MM.1S (cell line): ENCODE measurements around the gene CHD2.
"Not testable (repeated sequence)": the region's sequence is repeated elsewhere in the genome, so short reads cannot be mapped to it uniquely, and the experiment has no call there.

Experiments used
- DNase-seq: peaks from one replicate; pipeline ENCODE4 v3.0.0-alpha.2; 2015
- H2AFZ ChIP-seq: fragments of 300-600 bp; sonication (generic); 2 replicates; pipeline ENCODE4 v1.6.0; 2016; ENCODE audit warnings: antibody characterized with exemption, low read length
- H3F3A ChIP-seq: fragments of 300-600 bp; sonication (generic); 2 replicates; pipeline ENCODE4 v1.6.1; 2016; ENCODE audit warnings: mild to moderate bottlenecking, antibody characterized with exemption, low read length, moderate library complexity, mixed read lengths; ENCODE audit not compliant: insufficient read depth
- H3K27ac ChIP-seq: fragments of 300-600 bp; sonication (generic); 2 replicates; pipeline ENCODE4 v1.5.1; 2016; ENCODE audit warnings: mild to moderate bottlenecking, low read length
- H3K27me3 ChIP-seq: fragments of 300-600 bp; sonication (generic); replicated peaks from 2 replicates; pipeline ENCODE4 v1.6.0; 2016; ENCODE audit warnings: low read length; ENCODE audit not compliant: insufficient read depth
- H3K36me3 ChIP-seq: fragments of 300-600 bp; sonication (generic); replicated peaks from 2 replicates; pipeline ENCODE4 v1.6.1; 2016; ENCODE audit warnings: mild to moderate bottlenecking, low read length, mixed read lengths; ENCODE audit not compliant: insufficient read depth
- H3K4me1 ChIP-seq: fragments of 300-600 bp; sonication (generic); 2 replicates; pipeline ENCODE4 v1.6.1; 2016; ENCODE audit warnings: low read length, mixed read lengths
- H3K4me2 ChIP-seq: fragments of 300-600 bp; sonication (generic); 2 replicates; pipeline ENCODE4 v1.6.0; 2016; ENCODE audit warnings: low read depth, low read length
- H3K4me3 ChIP-seq: fragments of 300-600 bp; sonication (generic); 2 replicates; pipeline ENCODE4 v1.5.1; 2016; ENCODE audit warnings: low read length, mixed read lengths
- H3K79me2 ChIP-seq: fragments of 300-600 bp; sonication (generic); 2 replicates; pipeline ENCODE4 v1.6.1; 2016; ENCODE audit warnings: mixed run types, low read length, mixed read lengths
- H3K9ac ChIP-seq: fragments of 300-600 bp; sonication (generic); 2 replicates; pipeline ENCODE4 v1.6.1; 2016; ENCODE audit warnings: low read length, mixed read lengths
- H3K9me2 ChIP-seq: fragments of 300-600 bp; sonication (generic); replicated peaks from 2 replicates; pipeline ENCODE4 v1.6.1; 2016; ENCODE audit warnings: mild to moderate bottlenecking, low read length, mixed read lengths; ENCODE audit not compliant: insufficient read depth
- H3K9me3 ChIP-seq: fragments of 300-600 bp; sonication (generic); replicated peaks from 2 replicates; pipeline ENCODE4 v1.6.1; 2016; ENCODE audit warnings: mild to moderate bottlenecking, low read length, mixed read lengths; ENCODE audit not compliant: insufficient read depth
- H4K20me1 ChIP-seq: fragments of 300-600 bp; sonication (generic); 2 replicates; pipeline ENCODE4 v1.6.1; 2016; ENCODE audit warnings: mild to moderate bottlenecking, low read length, moderate library complexity, mixed read lengths; ENCODE audit not compliant: insufficient read depth
- CTCF ChIP-seq: fragments of 300-600 bp; sonication (generic); IDR thresholded peaks from 2 replicates; pipeline ENCODE4 v1.5.1; 2016; ENCODE audit warnings: antibody characterized with exemption, low read length, mixed read lengths
- EZH2 ChIP-seq: fragments of 300-600 bp; sonication (generic); optimal IDR thresholded peaks from 2 replicates; pipeline ENCODE3; 2017; ENCODE audit warnings: low read depth, mild to moderate bottlenecking, antibody characterized with exemption, low read length, mixed read lengths
- EZH2phosphoT487 ChIP-seq: fragments of 300-600 bp; sonication (generic); IDR thresholded peaks from 2 replicates; pipeline ENCODE4 v1.6.1; 2018; ENCODE audit warnings: antibody characterized with exemption, low read length

CHD2 gene

GRCh38 chr15:92915766-92916435 is 15.8 kb downstream of the CHD2 start:
- H3K4me2 ChIP-seq, result no peak overlapping the region

GRCh38 chr15:92917598-92918407 is 17.7 kb downstream of the CHD2 start:
- Histone ChIP-seq H3F3A (peaks cover 12% of the 10 kb centered on the region; the same call in 1 of the 2 replicates), H3K9ac (no peak overlapping the region), H3K4me1 (peaks cover 37% of the 10 kb centered on the region), H3K27ac (peak overlapping the region; percentile 39; the same call in 1 of the 2 replicates), H3K79me2 (peaks cover 93% of the 10 kb centered on the region), H2AFZ (peak overlapping the region; percentile 59), H3K36me3 (no peaks in the 10 kb centered on the region), H3K4me3 (no peak overlapping the region), H3K9me2 (no peaks in the 10 kb centered on the region), H3K9me3 (no peaks in the 10 kb centered on the region), H3K4me2 (peak overlapping the region; percentile 45), H4K20me1 (no peaks in the 10 kb centered on the region), H3K27me3 (no peaks in the 10 kb centered on the region)
- TF ChIP-seq EZH2 (no peak), CTCF (peak; percentile 89)
- peak; percentile 96 for DNase-seq

More at GRCh38 chr15:92915766-92916435, 15.8 kb downstream of the CHD2 start:
- peaks cover 18% of the 10 kb centered on the region for H3K4me1 ChIP-seq
- peaks cover 12% of the 10 kb centered on the region; the same call in 1 of the 2 replicates for H3F3A ChIP-seq
- no peak for DNase-seq
- TF ChIP-seq CTCF (no peak), EZH2 (no peak), EZH2phosphoT487 (no peak)
- no peak overlapping the region for H3K9ac ChIP-seq
- no peak overlapping the region for H2AFZ ChIP-seq
- no peaks in the 10 kb centered on the region for H3K36me3 ChIP-seq
- H4K20me1 ChIP-seq, result no peaks in the 10 kb centered on the region
- peaks cover 93% of the 10 kb centered on the region for H3K79me2 ChIP-seq
- H3K9me2 ChIP-seq, result no peaks in the 10 kb centered on the region
- H3K9me3 ChIP-seq, result no peaks in the 10 kb centered on the region
- no peak overlapping the region for H3K4me3 ChIP-seq
- H3K27me3 ChIP-seq, result no peaks in the 10 kb centered on the region
- H3K27ac ChIP-seq, result no peak overlapping the region

- H3K4me3 ChIP-seq, DNase-seq, H3K9me3 ChIP-seq, H3K9ac ChIP-seq, H3K27me3 ChIP-seq, H3K27ac ChIP-seq, H3K36me3 ChIP-seq, H3K9me2 ChIP-seq, H3K4me2 ChIP-seq, H4K20me1 ChIP-seq, H2AFZ ChIP-seq: not testable (repeated sequence)
- peaks cover 93% of the 10 kb centered on the region for H3K79me2 ChIP-seq
- peaks cover 39% of the 10 kb centered on the region for H3K4me1 ChIP-seq
- peaks cover 12% of the 10 kb centered on the region; the same call in 1 of the 2 replicates for H3F3A ChIP-seq
Observed at GRCh38 chr15:92918881-92919280, 18.8 kb downstream of the CHD2 start.
